ENCODE data around the gene GMCL2. TPM values are rescaled to one million over a fixed set of nuclear protein-coding genes. Genes with fewer than 3 reads are reported as not detected.

Gene GMCL2
- polyA plus RNA-seq, 1 donor (not counting 4 experiments of a cell fraction or from before 2014, with no cell fraction given), result not detected

DNA sequence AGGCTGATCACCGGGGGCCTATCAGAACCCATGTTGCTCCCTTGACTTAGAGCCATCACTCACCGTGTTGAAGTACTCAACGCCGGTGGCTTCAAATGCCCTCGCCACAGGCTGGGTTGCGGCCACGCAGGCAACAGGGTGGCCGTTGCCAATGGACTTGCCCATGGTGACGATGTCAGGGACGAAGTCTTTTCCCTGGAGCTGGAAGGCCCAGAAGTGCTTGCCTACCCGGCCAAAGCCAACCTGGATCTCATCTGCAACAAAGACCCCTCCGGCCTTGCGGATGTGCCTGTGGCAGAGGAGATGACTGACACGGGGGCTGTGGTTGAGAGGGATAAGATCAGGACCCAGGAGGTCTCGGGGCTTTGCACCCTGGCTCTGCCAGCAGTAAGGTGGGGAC, 35.1 kb upstream of the GMCL2 start:
- no peak for TF ChIP-seq EZH2 (IDR thresholded peaks at IDR 0.05; ENCODE audit: low read length)
- TF ChIP-seq, protein P1, sequence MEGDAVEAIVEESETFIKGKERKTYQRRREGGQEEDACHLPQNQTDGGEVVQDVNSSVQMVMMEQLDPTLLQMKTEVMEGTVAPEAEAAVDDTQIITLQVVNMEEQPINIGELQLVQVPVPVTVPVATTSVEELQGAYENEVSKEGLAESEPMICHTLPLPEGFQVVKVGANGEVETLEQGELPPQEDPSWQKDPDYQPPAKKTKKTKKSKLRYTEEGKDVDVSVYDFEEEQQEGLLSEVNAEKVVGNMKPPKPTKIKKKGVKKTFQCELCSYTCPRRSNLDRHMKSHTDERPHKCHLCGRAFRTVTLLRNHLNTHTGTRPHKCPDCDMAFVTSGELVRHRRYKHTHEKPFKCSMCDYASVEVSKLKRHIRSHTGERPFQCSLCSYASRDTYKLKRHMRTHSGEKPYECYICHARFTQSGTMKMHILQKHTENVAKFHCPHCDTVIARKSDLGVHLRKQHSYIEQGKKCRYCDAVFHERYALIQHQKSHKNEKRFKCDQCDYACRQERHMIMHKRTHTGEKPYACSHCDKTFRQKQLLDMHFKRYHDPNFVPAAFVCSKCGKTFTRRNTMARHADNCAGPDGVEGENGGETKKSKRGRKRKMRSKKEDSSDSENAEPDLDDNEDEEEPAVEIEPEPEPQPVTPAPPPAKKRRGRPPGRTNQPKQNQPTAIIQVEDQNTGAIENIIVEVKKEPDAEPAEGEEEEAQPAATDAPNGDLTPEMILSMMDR (optimal IDR thresholded peaks at IDR 0.05 in 1 of 3, IDR thresholded peaks at IDR 0.05 in 1 of 3, conservative IDR thresholded peaks at IDR 0.05 in 1 of 3; ENCODE audit: extremely low read depth in 1 of 3, insufficient read depth in 2 of 3, low read length in 3 of 3), result no peak
- DNase-seq (ENCODE audit: low read depth, low spot score) (no peak), FAIRE-seq (no peak)
- Histone ChIP-seq H3K9me3 (ENCODE audit: control insufficient read depth, low read depth, low read length) (no peaks in the 10 kb centered on the region), H3K27ac (ENCODE audit: control insufficient read depth, insufficient read depth, low read length) (no peak overlapping the region), H3K4me1 (ENCODE audit: control insufficient read depth, extremely low read depth, insufficient read depth, low read length) (peaks cover under 1% of the 10 kb centered on the region), H2AFZ (ENCODE audit: control insufficient read depth, low read length) (no peak overlapping the region), H3K9me1 (ENCODE audit: control insufficient read depth, extremely low read depth, insufficient read depth, low read length) (no peaks in the 10 kb centered on the region), H3K4me2 (ENCODE audit: control insufficient read depth, extremely low read depth, insufficient read depth, low read depth, low read length) (no peak overlapping the region), H3K4me3 (ENCODE audit: control insufficient read depth in 2 of 3, extremely low read depth in 1 of 3, insufficient read depth in 2 of 3, low read depth in 1 of 3, low read length in 3 of 3) (no peak overlapping the region), H3K36me3 (ENCODE audit: control insufficient read depth in 2 of 2, extremely low read depth in 1 of 2, insufficient read depth in 2 of 2, low read length in 2 of 2) (peaks cover 7 to 10% of the 10 kb centered on the region in 2 experiments), H4K20me1 (ENCODE audit: control insufficient read depth, extremely low read depth, insufficient read depth, low read length) (no peaks in the 10 kb centered on the region), H3K79me2 (ENCODE audit: control insufficient read depth, insufficient read depth, low read length) (no peaks in the 10 kb centered on the region), H3K9ac (ENCODE audit: control insufficient read depth, extremely low read depth, insufficient read depth, low read length) (no peak overlapping the region), H3K27me3 (ENCODE audit: control insufficient read depth, extremely low read depth, insufficient read depth, low read length) (no peaks in the 10 kb centered on the region)
- dilution Hi-C loops (cut with MboI; ENCODE audit: extremely low pct_ligation_motif_present, low sequenced_read_pairs), result no loop called here

DNA sequence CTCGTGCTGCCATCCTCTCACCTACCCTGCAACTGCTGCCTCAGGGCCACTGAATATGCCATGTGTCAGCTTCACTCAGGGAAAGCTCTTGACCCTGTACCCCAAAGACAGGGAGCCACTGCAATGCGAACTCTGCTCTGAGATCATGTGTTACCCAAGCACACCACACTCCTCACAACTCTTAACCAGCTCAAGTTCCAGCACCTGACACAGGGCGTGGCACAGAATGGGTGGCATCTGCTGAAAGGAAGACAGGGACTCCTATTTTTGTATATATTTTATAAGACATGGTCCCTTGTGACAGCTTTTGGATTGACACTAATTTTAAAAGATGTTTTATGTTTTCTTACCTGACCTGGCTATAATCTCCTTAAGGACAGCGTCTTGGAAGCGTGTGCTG, 34.7 kb upstream of the GMCL2 start:
- H3K79me2 ChIP-seq (ENCODE audit: control insufficient read depth, insufficient read depth, low read length), result no peaks in the 10 kb centered on the region
- H4K20me1 ChIP-seq (ENCODE audit: control insufficient read depth, extremely low read depth, insufficient read depth, low read length), result no peaks in the 10 kb centered on the region
- H3K9ac ChIP-seq (ENCODE audit: control insufficient read depth, extremely low read depth, insufficient read depth, low read length), result no peak overlapping the region
- TF ChIP-seq, protein P1 (optimal IDR thresholded peaks at IDR 0.05 in 1 of 3, IDR thresholded peaks at IDR 0.05 in 1 of 3, conservative IDR thresholded peaks at IDR 0.05 in 1 of 3; ENCODE audit: extremely low read depth in 1 of 3, insufficient read depth in 2 of 3, low read length in 3 of 3), result no peak
- no peak for TF ChIP-seq EZH2 (IDR thresholded peaks at IDR 0.05; ENCODE audit: low read length)
- no peaks in the 10 kb centered on the region for H3K9me1 ChIP-seq (ENCODE audit: control insufficient read depth, extremely low read depth, insufficient read depth, low read length)
- DNase-seq (ENCODE audit: low read depth, low spot score) (no peak), FAIRE-seq (no peak)
- no peak overlapping the region for H3K27ac ChIP-seq (ENCODE audit: control insufficient read depth, insufficient read depth, low read length)
- no peaks in the 10 kb centered on the region for H3K4me1 ChIP-seq (ENCODE audit: control insufficient read depth, extremely low read depth, insufficient read depth, low read length)
- no peak overlapping the region for H2AFZ ChIP-seq (ENCODE audit: control insufficient read depth, low read length)
- peaks cover 7% of the 10 kb centered on the region in 2 experiments for H3K36me3 ChIP-seq (ENCODE audit: control insufficient read depth in 2 of 2, extremely low read depth in 1 of 2, insufficient read depth in 2 of 2, low read length in 2 of 2)
- H3K4me2 ChIP-seq (ENCODE audit: control insufficient read depth, extremely low read depth, insufficient read depth, low read depth, low read length), result no peak overlapping the region
- no peaks in the 10 kb centered on the region for H3K27me3 ChIP-seq (ENCODE audit: control insufficient read depth, extremely low read depth, insufficient read depth, low read length)
- no peaks in the 10 kb centered on the region for H3K9me3 ChIP-seq (ENCODE audit: control insufficient read depth, low read depth, low read length)
- dilution Hi-C loops (cut with MboI; ENCODE audit: extremely low pct_ligation_motif_present, low sequenced_read_pairs), result no loop called here
- H3K4me3 ChIP-seq (ENCODE audit: control insufficient read depth in 2 of 3, extremely low read depth in 1 of 3, insufficient read depth in 2 of 3, low read depth in 1 of 3, low read length in 3 of 3), result no peak overlapping the region
